ENCODE measurements around the gene MTCL1.

Gene MTCL1

GRCh38 chr18:8794156-8794933, 89.0 kb downstream of the MTCL1 start:
- H3K36me3 ChIP-seq (ENCODE audit: insufficient read depth, low read length), result no peaks in the 10 kb centered on the region
- no peaks in the 10 kb centered on the region for H3K27me3 ChIP-seq (ENCODE audit: insufficient read depth, low read length, poor library complexity, severe bottlenecking)
- no peaks in the 10 kb centered on the region for H3F3A ChIP-seq (ENCODE audit: low read depth)
- no peaks in the 10 kb centered on the region for H3K9me2 ChIP-seq (replicated peaks; ENCODE audit: low read depth, low read length)
- H3K4me1 ChIP-seq (ENCODE audit: insufficient read depth, low read length, poor library complexity, severe bottlenecking), result peaks cover 30% of the 10 kb centered on the region
- no peaks in the 10 kb centered on the region for H3K79me2 ChIP-seq (ENCODE audit: insufficient read depth, low read length)
- no peak overlapping the region for H2AFZ ChIP-seq (ENCODE audit: low read length)
- no peak overlapping the region for H3K4me3 ChIP-seq (ENCODE audit: low read length, poor library complexity, severe bottlenecking)
- no peaks in the 10 kb centered on the region for H3K9me3 ChIP-seq (ENCODE audit: insufficient read depth, low read depth, low read length)
- TF ChIP-seq, protein P1, sequence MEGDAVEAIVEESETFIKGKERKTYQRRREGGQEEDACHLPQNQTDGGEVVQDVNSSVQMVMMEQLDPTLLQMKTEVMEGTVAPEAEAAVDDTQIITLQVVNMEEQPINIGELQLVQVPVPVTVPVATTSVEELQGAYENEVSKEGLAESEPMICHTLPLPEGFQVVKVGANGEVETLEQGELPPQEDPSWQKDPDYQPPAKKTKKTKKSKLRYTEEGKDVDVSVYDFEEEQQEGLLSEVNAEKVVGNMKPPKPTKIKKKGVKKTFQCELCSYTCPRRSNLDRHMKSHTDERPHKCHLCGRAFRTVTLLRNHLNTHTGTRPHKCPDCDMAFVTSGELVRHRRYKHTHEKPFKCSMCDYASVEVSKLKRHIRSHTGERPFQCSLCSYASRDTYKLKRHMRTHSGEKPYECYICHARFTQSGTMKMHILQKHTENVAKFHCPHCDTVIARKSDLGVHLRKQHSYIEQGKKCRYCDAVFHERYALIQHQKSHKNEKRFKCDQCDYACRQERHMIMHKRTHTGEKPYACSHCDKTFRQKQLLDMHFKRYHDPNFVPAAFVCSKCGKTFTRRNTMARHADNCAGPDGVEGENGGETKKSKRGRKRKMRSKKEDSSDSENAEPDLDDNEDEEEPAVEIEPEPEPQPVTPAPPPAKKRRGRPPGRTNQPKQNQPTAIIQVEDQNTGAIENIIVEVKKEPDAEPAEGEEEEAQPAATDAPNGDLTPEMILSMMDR (conservative IDR thresholded peaks at IDR 0.05; ENCODE audit: low read length), result no peak
- TF ChIP-seq EZH2phosphoT487 (IDR thresholded peaks at IDR 0.05; ENCODE audit: borderline replicate concordance), result no peak
- no peak overlapping the region for H3K9ac ChIP-seq (ENCODE audit: low read depth, low read length, poor library complexity, severe bottlenecking)
- H3K4me2 ChIP-seq (ENCODE audit: low read depth, low read length, poor library complexity, severe bottlenecking), result peak overlapping the region; percentile 4
- no peaks in the 10 kb centered on the region for H4K20me1 ChIP-seq (ENCODE audit: insufficient read depth, low read length, poor library complexity, severe bottlenecking)

- Histone ChIP-seq H2AFZ (ENCODE audit: low read length) (no peak overlapping the region), H3K9me2 (replicated peaks; ENCODE audit: low read depth, low read length) (no peaks in the 10 kb centered on the region), H3K9me3 (ENCODE audit: insufficient read depth, low read depth, low read length) (no peaks in the 10 kb centered on the region), H3K4me2 (ENCODE audit: low read depth, low read length, poor library complexity, severe bottlenecking) (peak overlapping the region; percentile 4), H3K4me3 (ENCODE audit: low read length, poor library complexity, severe bottlenecking) (no peak overlapping the region), H3F3A (ENCODE audit: low read depth) (no peaks in the 10 kb centered on the region), H4K20me1 (ENCODE audit: insufficient read depth, low read length, poor library complexity, severe bottlenecking) (no peaks in the 10 kb centered on the region), H3K36me3 (ENCODE audit: insufficient read depth, low read length) (no peaks in the 10 kb centered on the region), H3K9ac (ENCODE audit: low read depth, low read length, poor library complexity, severe bottlenecking) (peak overlapping the region; percentile 49), H3K4me1 (ENCODE audit: insufficient read depth, low read length, poor library complexity, severe bottlenecking) (peaks cover 30% of the 10 kb centered on the region), H3K79me2 (ENCODE audit: insufficient read depth, low read length) (no peaks in the 10 kb centered on the region), H3K27me3 (ENCODE audit: insufficient read depth, low read length, poor library complexity, severe bottlenecking) (no peaks in the 10 kb centered on the region)
- TF ChIP-seq, protein P1 (conservative IDR thresholded peaks at IDR 0.05; ENCODE audit: low read length), result no peak
- no peak for TF ChIP-seq EZH2phosphoT487 (IDR thresholded peaks at IDR 0.05; ENCODE audit: borderline replicate concordance)
These were observed 89.6 kb downstream of the MTCL1 start for GRCh38 chr18:8794934-8795280.

DNA sequence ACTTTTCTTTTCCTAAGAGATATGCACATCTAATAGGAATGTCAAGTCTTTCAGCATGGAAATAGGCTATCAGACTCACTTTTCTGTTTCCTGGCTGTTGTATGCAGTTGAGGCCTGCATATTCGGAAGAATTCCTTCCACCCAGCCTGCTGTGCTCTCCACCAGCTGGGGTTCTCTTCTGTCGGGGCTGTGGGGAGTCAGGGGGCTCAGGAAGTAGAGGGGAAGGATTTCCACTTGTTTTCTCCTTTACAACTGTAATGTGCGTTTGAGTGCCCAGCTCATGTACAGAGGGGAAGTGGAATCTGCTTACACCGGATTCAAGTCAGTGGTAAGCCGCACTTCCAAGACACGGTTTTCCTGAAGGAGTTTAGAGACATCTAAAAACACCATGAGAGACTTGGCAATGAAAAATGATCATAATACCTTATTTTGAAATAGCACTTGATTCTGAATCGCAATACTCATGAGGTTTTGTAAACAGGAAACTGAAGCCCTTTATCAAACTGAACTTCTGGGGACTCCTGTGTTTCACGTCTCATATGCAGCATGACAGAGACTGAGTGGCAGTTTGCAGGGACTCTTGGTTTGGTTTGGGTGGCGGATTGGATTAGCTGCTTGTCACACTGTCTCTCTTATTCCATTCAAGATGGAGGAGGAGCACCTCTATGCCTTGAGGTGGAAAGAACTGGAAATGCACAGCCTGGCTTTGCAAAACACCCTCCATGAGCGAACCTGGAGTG, 90.4 kb downstream of the MTCL1 start:
- Histone ChIP-seq H3K36me3 (ENCODE audit: insufficient read depth, low read length) (no peaks in the 10 kb centered on the region), H2AFZ (ENCODE audit: low read length) (no peak overlapping the region), H3K9me2 (replicated peaks; ENCODE audit: low read depth, low read length) (no peaks in the 10 kb centered on the region), H3K79me2 (ENCODE audit: insufficient read depth, low read length) (no peaks in the 10 kb centered on the region), H3K9me3 (ENCODE audit: insufficient read depth, low read depth, low read length) (no peaks in the 10 kb centered on the region), H3F3A (ENCODE audit: low read depth) (no peaks in the 10 kb centered on the region), H4K20me1 (ENCODE audit: insufficient read depth, low read length, poor library complexity, severe bottlenecking) (no peaks in the 10 kb centered on the region), H3K9ac (ENCODE audit: low read depth, low read length, poor library complexity, severe bottlenecking) (peak overlapping the region; percentile 49), H3K4me2 (ENCODE audit: low read depth, low read length, poor library complexity, severe bottlenecking) (peak overlapping the region; percentile 48), H3K4me1 (ENCODE audit: insufficient read depth, low read length, poor library complexity, severe bottlenecking) (peaks cover 30% of the 10 kb centered on the region), H3K4me3 (ENCODE audit: low read length, poor library complexity, severe bottlenecking) (no peak overlapping the region), H3K27me3 (ENCODE audit: insufficient read depth, low read length, poor library complexity, severe bottlenecking) (no peaks in the 10 kb centered on the region)
- no peak for TF ChIP-seq EZH2phosphoT487 (IDR thresholded peaks at IDR 0.05; ENCODE audit: borderline replicate concordance)
- TF ChIP-seq, protein P1 (conservative IDR thresholded peaks at IDR 0.05; ENCODE audit: low read length), result no peak

Data from Loucy (cell line).